ENCODE measurements around the gene TAB2.
"Not testable (repeated sequence)": the region's sequence is repeated elsewhere in the genome, so short reads cannot be mapped to it uniquely, and the experiment has no call there.

Gene TAB2

GRCh38 chr6:149454346-149454848 is 136.9 kb downstream of the TAB2 start:
- no peak for ATAC-seq
- no peak overlapping the region for H3K27ac Mint-ChIP-seq
- H3K4me3 Mint-ChIP-seq, result no peak overlapping the region
- H3K4me1 Mint-ChIP-seq, result peaks cover 14% of the 10 kb centered on the region
- no peaks in the 10 kb centered on the region for H3K27me3 Mint-ChIP-seq
- H3K9me3 Mint-ChIP-seq, result no peaks in the 10 kb centered on the region
- H3K36me3 Mint-ChIP-seq, result peaks cover 41% of the 10 kb centered on the region

DNA sequence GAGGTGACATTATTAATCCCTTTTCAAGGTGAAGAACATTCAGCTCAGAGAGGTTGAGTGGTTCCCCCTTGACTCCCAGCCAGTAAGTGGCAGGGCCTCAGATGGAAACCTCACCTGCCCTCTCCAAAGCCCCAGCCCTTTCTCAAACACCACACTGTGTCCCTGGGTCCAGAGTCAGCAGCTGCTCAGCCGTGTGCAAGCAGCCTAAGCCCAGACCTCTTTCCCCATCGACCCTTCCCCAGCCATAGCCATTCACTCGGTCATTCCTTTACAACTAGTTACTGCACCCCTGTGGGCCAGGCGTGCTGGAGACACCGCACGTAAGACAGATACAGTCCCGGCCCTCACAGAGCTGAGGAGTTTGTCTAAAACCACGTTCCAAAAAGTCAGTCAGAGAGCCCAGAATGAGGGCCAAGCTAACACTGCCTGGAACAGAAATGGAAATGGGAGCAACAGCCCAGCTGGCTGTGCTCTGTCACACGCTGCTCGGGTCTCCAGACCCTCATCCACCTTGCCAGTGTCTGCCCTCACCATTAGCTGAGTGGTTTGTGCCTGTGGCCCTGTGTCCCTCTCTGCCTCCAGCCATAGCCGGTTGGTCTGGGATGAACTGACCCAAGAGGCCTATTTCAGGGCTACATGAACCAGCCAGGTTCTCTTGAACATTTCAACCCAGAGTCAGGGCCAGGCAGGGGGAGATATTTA is 137.7 kb downstream of the TAB2 start:
- H3K27ac Mint-ChIP-seq, result peak overlapping the region; percentile 76
- H3K4me1 Mint-ChIP-seq, result peaks cover 16% of the 10 kb centered on the region
- H3K9me3 Mint-ChIP-seq, result no peaks in the 10 kb centered on the region
- H3K4me3 Mint-ChIP-seq, result no peak overlapping the region
- peaks cover 42% of the 10 kb centered on the region for H3K36me3 Mint-ChIP-seq
- no peak for ATAC-seq
- H3K27me3 Mint-ChIP-seq, result no peaks in the 10 kb centered on the region

- Mint-ChIP-seq H3K36me3 (peaks cover 49% of the 10 kb centered on the region), H3K27ac (no peak overlapping the region), H3K9me3 (no peaks in the 10 kb centered on the region), H3K4me1 (peaks cover 16% of the 10 kb centered on the region), H3K27me3 (no peaks in the 10 kb centered on the region), H3K4me3 (no peak overlapping the region)
- no peak for ATAC-seq
Observed at GRCh38 chr6:149456311-149457021, 139.0 kb downstream of the TAB2 start.

DNA sequence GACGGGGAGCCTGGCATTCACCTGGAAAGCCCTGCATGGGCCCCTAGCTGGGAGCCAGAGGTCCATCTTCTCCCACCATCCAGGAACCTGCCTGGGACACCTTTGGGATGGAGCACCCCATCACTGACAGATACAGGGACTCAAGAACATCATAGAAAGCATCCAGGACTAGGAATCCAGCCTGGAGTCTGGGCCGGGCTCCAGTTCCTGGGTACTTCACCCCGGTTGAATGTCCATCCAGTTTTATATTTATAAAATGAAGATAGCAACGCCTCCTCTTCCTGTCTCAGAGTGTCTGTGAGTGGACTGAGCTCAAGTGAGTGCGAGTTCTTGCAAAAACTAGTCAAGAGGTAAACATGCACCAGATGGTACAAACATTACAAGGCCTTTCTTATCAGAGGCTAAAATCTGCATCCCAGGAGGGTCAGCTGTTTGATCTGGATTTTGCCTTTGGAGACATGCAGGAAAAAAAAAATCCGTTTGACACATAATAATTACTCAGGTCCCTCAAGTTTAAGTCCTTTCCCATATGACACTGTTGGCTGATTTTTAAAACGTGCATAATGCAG is 139.9 kb downstream of the TAB2 start:
- Mint-ChIP-seq H3K4me1 (peaks cover 20% of the 10 kb centered on the region), H3K36me3 (peaks cover 52% of the 10 kb centered on the region), H3K27me3 (no peaks in the 10 kb centered on the region), H3K27ac (no peak overlapping the region), H3K9me3 (no peaks in the 10 kb centered on the region), H3K4me3 (no peak overlapping the region)
- ATAC-seq, result no peak

DNA sequence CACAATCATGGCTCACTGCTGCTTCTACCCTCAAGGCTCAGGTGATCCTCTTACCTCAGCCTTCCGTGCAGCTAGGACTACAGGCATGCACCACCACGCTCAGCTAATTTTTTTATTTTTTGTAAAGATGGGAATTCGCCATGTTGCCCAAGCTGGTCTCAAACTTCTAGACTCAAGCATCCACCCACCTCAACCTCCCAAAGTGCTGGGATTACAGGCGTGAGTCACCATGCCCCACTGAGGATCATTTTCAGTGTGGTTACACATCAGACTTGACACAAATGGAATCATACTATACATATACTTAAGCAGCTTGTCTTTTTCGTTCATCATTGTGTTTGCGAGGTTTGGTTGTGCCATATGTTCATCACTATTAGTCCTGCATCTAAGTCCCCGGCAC is 140.7 kb downstream of the TAB2 start:
- peaks cover 60% of the 10 kb centered on the region for H3K36me3 Mint-ChIP-seq
- no peaks in the 10 kb centered on the region for H3K27me3 Mint-ChIP-seq
- H3K4me3 Mint-ChIP-seq, result no peak overlapping the region
- no peak for ATAC-seq
- H3K9me3 Mint-ChIP-seq, result no peaks in the 10 kb centered on the region
- H3K27ac Mint-ChIP-seq, result no peak overlapping the region
- H3K4me1 Mint-ChIP-seq, result peaks cover 28% of the 10 kb centered on the region

GRCh38 chr6:149458806-149459205 is 141.3 kb downstream of the TAB2 start:
- Mint-ChIP-seq H3K4me3 (no peak overlapping the region), H3K4me1 (peaks cover 34% of the 10 kb centered on the region), H3K9me3 (no peaks in the 10 kb centered on the region), H3K36me3 (peaks cover 66% of the 10 kb centered on the region), H3K27me3 (no peaks in the 10 kb centered on the region), H3K27ac (no peak overlapping the region)
- no peak for ATAC-seq

DNA sequence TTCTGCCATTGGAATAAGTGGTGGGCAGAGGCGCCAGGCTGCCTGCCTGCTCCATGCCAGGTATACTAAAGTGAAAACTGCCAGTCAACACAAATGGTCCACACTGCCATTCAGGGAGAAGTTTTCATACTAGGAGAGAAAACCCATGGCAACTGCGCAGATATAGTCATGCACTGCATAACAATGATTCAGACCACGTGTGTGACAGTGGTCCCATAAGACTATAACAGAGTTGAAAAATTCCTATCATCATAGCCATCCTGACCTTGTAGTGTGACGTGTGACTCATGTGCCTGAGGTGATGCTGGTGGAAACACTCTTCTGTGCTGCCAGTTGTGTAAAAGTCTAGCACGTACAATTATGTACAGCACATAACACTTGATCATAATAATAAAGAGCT is 142.2 kb downstream of the TAB2 start:
- Mint-ChIP-seq H3K9me3 (no peaks in the 10 kb centered on the region), H3K4me3 (no peak overlapping the region), H3K4me1 (peaks cover 43% of the 10 kb centered on the region), H3K36me3 (peaks cover 76% of the 10 kb centered on the region), H3K27ac (no peak overlapping the region), H3K27me3 (no peaks in the 10 kb centered on the region)
- ATAC-seq, result no peak

- not testable (repeated sequence) for H3K27ac Mint-ChIP-seq, H3K9me3 Mint-ChIP-seq, H3K27me3 Mint-ChIP-seq, H3K4me3 Mint-ChIP-seq, ATAC-seq
- H3K36me3 Mint-ChIP-seq, result peaks cover 77% of the 10 kb centered on the region
- peaks cover 43% of the 10 kb centered on the region for H3K4me1 Mint-ChIP-seq
Observed at GRCh38 chr6:149460249-149460648, 142.7 kb downstream of the TAB2 start.
